CD4-positive, alpha-beta T cell treated with Interleukin-6 for 4 hours (primary cell): ENCODE measurements around the gene LY86.
A peak's percentile ranks its signal among the peaks of the same experiment; 100 is the strongest.

Source experiments
- DNase-seq: peaks from one replicate; pipeline ENCODE4 v3.0.0-alpha.2; 2020; ENCODE audit warnings: mixed read lengths

The LY86 gene

DNA sequence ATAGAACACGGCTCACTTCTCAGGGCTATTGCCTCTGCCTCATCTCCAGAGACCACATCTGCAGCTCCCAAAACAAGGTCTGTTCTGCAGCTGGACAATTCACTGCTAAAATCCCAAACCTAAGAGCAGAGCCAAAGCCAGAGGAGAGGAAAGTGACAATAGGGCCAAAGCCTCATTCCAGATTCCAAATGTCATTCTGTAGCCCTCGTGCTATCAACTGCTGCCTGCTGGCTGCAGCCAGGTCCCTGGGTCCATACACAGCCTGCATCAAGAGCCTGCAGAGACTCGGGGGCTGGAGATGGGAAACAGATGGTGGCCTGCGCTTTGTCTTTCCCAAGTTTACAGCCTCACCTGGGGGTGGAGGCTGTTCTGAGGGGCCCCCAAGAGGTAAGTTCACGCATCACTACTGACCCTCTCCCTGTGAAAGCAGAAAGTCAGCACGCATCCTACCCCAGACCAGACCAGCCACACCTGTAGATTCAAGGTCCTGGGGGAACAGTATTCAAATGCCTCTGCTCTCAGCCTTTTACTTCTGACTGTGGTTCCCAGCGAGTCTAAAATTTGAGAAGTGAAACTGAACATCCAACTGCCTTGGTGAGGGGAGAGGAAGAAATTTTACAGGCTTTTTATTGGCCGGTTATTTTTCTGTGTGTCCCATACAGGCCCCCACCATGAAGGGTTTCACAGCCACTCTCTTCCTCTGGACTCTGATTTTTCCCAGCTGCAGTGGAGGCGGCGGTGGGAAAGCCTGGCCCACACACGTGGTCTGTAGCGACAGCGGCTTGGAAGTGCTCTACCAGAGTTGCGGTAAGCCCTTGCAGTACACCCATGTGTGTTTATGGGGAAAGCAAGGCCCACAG, at the start of gene LY86:
TSS of gene LY86 (plus strand) at position 657 of the 860 bp plus-strand sequence. CDS start at position 672, 15 bp downstream.
- DNase-seq = peak; percentile 23

DNA sequence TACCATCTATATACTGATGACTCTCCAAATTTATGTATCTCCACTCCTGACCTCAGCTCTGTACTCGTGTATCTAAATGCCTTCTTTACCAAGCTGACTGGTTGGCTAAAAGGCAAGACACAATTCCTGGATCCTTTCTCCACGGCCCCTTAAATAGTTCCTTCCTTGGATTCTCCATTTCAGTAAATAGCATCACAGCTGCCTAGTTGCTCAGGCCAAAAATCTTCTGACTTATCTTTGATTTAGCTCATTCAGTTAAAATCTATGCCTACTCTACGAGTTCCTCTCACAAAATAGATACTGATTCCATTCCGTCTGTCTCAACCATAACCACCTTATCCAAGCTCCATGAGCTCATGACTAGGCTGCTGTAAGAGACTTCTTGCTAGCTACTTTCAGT, 49.5 kb upstream of the LY86 start:
- DNase-seq = no peak

DNA sequence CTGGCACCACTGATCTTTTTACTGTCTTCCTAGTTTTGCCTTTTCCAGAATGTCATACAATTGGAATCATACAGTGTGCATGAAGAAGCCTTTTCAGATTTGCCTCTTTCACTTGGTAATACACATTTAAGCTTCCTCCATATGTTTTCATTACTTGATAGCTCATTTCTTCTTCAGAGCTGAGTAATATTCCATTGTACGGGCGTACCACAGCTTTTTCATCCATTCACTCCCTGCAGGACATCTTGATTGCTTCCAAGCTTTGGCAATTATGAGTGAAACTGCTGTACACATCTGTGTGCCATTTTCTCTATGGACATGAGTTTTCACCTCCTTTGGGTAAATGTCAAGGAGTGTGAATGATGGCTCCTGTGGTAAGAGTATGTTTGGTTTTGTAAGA, 46.2 kb upstream of the LY86 start:
- no peak for DNase-seq

GRCh38 chr6:6543181-6543879, 45.2 kb upstream of the LY86 start:
- DNase-seq = no peak

DNA sequence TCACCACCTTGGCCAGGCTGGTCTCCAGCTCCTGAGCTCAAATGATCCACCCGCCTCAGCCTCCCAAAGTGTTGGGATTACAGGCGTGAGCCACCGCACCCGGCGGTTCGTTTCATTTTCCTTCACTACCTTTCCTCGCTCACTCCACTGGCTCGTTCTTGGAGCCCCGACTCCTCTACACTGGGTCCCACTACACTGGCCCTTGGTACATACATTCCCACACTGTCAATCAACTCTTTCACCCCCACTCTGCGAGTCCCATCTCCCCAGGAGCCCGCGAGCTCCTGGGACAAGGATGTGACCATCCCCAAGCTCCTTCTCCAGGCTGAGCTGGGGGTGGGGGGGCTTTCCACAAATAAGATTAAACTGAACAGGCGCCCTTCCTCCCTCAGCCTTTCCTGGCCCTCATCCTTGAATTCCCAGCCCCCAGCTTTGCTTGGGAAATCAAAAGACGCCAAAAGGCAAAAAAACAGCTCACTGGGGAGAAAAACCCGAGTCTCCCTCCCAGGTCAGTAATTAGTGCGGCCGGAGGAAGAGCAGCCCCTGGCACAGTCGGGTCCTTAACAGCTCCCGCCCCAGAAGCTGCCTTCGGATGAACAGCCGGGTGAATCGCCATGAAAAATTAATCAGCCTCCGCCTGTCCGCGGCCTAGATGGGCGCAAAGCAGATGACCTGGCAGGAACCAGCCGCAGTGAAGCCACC, 42.8 kb upstream of the LY86 start:
- no peak for DNase-seq

DNA sequence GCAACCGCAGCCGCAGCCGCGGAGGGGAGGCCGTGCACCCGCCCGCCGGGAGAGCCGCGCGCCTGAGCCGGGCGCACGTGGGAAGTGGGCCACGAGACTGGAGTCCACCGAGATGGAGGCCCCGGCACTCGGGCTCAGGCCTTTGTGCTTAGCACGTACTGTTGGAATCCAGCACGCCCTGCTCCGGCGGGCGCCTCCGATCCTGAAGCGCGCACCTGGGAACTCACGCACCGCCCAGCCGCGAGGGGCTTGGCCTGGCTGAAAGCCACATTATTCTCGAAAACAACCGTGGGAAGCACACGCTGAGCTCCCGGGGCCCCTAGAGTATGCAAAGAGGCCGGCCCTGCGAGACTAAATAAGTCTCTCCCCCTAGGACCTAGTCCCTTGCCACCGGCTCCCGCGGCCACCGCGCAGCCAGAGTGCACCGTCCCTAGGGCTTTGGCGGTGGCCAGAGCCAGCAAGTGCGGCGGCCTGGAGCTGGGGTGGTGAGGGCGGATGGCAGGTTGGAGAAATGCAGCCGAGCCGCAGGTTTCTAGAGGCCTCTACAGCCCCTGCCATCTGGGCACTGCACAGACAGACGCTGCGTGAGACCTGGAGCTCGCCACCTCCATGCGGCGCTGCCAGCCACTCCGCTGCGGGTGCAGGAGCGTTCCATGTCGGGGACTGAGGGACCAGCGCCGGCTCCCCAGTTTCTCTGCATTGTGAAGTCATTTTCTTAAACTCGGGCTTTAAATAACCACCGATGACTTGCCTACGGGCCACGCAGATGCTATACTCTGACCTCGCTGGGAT, 42.0 kb upstream of the LY86 start:
- peak; percentile 13 for DNase-seq

DNA sequence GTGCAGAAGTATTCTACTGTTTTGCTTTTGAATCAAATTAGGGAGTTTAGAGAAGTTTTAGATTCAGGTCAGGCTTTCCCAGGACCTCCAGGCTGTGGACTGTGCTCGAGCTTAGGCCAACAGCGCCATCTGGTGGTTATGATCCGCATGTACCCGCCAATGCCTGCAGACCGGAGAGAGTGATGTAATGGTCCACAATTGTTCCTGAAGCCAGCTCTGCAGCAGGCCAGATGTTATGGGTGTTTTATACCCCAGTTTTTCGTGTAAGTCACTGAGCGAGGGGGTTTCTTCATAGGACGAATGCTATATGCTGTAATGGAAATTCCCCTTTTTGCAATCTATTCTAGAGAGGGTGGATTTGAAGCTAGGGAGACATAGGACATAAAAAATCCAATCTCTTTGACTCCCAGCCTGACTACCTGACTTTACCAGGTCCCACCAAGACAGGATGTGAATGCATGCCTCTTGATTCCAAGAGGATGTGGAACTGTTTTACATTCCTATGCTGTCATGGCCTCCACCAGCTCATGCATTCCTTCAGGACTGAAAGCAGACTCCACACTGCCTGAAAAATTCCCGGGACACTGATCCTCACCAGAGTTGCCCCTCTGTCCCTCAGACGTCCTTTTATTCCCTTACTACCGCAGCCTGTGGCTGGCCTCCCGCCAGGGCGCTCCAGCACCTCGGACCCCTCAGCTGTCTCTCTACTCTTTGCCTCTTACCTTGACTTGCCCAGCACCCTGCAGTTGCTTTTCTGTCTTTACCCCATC, 41.2 kb upstream of the LY86 start:
- peak; percentile 83 for DNase-seq

DNA sequence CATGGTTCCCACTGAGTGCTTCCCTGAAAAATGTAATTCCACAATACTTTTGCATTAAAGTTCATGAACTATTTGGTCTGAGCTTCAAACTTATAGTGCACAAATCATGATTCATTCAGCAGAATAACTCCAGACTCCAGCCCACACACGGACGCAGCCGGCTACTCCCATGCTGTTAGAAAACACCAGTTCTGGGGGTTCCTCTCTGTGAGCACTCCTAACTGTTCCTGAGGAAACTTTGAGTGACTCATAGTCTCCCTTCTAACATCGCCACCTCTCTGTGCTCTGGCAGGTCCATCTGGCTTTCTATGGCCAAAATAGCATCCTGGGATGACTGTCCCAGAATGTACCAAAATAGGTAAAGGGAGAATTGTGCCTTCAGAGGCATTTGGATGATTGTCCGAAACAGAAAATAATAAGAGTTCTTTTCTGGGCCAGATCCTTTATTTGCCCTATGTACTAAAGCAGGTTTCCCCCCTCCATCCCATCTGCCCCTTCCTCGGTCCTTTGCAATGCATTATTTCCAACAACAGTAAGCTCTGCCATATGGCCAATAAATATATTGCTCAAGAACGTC, 32.3 kb upstream of the LY86 start:
- no peak for DNase-seq

DNA sequence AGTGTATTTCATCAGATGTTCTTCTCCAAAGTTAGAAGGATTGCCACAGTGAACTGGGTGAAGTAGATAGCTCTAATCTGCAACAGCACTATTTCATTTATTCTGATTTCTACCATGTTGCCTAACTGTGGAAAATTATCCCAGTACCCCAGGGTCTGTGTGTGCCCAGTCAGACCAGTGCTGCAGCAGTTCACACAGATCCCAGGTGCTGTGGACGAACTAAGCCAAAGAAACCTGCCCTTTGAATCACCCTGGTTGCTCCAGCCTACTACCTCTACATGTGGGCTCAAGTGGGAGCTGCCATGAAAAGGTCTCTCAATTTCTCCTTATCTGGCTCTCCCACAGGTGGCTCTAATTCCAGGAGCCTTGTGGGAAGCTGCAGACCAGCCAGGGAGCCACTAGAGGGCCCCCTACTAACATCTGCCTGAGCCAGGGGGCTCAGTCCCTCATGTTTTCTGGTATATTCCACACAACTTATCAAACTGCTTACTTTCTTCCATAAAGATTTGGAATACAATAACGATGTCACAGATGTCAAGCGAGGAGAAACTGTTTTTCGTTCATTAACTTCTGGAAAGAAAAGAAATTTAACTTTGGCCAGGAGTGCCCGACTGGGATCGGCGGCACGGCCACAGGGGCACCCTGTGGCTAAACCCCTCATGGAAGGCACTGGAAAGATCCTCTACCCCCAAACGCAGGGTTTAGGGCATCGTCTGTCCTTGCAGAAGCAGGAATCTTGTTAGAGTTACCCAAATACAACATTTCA, 31.6 kb upstream of the LY86 start:
- DNase-seq = peak; percentile 57

DNA sequence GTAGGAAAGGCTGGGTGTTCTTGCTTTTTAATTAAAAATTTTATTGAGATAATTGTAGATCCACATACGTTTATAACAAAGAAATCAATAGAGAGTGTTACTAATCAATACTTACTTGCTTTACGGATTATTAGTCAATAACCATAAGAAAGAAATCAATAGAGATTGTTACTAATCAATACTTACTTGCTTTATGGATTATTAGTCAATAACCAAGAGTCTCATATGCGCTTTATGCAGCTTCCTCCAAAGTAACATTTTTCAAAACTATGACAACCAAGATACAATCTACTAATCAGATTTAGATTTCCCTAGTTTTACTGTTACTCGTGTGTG, 31.0 kb upstream of the LY86 start:
- no peak for DNase-seq

- DNase-seq = no peak
These were observed 30.6 kb upstream of the LY86 start for GRCh38 chr6:6557886-6558285.

DNA sequence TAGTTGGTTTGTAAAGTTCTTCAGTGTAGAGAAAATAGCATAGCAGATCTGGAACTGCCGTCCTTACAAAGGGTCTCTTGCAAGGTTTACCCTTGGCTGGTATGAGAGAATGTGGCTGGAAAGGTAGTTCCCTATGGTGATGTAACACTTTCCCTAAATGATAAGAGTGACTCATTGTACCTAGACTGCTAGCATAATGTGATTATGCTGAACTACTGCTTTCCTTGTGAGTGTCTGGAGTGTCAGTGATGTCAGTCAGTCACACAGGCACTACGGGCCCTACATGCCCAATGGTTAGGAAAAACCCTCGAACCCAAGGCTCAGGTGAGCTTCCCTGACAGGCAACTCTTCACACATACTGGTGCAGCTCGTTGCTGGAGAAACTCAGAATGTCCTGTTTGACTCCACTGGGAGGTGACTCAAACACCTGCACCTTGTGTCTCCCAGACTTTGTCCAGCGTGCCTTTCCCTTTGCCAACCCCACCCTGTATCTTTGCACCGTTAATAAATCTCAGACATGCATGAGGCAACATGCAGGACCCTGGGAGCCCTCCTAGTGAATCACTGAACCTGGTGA, 28.4 kb upstream of the LY86 start:
- no peak for DNase-seq

DNA sequence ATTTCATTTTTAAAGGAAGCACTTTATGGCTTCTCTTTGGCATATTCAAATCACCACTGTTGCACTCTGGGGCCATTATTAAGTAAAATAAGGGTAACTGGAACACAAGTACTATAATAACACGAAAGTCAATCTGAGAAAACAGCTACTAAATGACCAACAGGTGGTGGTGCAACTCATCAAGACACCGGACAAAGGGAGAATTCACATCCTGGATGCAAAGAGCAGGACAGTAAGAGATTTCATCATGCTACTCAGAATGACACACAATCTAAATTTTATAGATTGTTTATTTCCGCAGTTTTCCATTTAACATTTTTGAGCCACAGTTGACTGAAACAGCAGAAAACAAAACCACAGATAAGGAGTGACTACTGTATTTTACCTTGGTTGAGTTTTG, 27.6 kb upstream of the LY86 start:
- no peak for DNase-seq

- no peak for DNase-seq
These were observed 24.4 kb upstream of the LY86 start for GRCh38 chr6:6564154-6564553.

DNA sequence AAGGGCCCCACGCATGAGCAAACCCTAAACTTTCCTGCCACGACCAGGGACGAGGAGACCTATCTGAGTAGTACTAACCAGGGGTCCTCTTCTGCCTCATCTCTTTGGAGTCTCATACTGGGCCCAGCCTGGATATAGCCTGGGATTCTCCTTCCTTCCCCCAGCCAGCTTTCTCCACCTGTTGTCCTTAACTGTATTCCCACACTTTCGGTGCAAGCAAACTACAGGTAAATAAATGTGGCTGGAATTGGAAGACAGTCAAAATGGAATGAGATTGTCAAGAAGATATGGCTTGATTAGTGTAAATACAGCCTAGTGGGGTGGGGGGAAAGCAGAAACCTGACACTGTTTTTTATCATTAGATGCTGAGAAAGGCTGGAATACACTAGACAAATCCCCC, 23.5 kb upstream of the LY86 start:
- DNase-seq = no peak

DNA sequence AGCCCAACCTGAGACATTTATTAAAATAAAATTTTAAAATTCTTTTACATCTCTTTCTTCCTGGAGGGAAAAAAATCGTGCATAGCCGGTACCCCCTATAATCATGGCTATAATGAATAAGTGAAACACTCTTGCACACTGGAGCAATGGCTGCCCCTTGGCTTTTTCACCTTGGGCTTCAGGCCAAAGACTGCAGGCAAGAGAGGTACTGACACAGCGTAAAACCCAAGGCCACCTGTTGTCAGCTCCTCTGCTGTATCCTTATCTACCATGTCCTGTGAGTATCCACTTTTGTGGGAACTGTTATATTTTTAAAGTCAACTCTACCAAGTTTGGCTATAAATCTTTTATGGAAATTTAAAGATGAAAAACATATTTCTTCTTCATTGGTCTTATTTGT, 23.0 kb upstream of the LY86 start:
- no peak for DNase-seq

DNA sequence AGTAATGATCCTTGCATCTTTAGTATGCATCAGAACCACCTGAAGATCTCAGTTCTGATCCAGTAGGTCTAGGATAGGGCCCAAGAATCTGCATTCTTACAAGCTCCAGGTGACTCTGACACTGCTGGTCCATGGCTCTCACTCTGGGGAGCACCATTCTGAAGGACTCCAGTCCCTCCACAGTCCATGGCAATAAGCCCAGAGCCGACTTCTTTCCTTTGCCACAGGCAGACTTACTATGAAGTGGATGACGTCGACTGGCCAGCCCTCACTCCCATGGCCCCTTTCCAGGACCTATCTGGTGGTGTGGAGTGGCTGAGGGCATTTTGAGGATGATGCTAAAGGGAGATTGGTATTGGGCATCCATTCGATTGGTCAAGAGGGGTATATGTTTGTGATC, 21.8 kb upstream of the LY86 start:
- DNase-seq = no peak

GRCh38 chr6:6569096-6569810, 19.3 kb upstream of the LY86 start:
- no peak for DNase-seq

DNA sequence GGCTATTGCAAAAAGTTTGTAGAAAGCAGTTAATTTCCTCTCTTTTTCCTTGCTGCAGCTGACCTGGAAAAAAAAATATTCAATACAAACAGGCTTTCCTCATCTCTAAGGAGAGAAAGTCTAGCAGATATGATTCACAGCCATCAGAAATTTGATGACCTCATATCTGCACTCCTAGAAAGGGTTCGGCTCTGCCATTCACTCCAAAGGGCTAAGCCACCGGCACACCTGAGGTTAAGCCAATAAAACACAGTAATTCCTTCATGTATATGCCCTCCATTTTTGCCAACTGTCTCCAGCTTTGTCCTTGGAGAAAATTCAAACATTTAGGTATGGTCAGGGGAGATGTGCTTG, 18.7 kb upstream of the LY86 start:
- DNase-seq = no peak
